ENCODE results near the gene DDX10.
"Not testable (repeated sequence)": the region's sequence is repeated elsewhere in the genome, so short reads cannot be mapped to it uniquely, and the experiment has no call there.

The DDX10 gene

GRCh38 chr11:108779147-108779546 lies 114.3 kb downstream of the DDX10 start:
- not testable (repeated sequence) for ATAC-seq

DNA sequence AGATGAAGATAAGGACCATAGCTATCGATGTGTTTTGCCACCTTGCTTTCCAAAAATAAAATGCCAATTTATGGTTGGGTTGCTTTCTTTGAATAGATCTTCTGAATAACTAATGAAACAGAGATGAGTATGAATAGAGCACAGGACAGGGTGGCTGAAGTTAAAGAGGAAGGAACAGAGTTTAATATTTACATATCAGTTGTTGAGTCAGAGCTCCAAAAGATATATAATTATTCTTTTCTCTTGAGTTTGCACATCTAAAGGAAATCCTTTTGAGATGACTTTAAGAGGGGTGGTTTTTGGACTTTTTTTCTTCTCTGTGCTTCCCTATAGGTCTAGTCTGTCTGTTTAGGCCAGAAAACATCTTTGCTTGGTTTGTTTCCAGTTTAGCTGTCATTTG lies 115.2 kb downstream of the DDX10 start:
- ATAC-seq = no peak

GRCh38 chr11:108781946-108782345 lies 117.1 kb downstream of the DDX10 start:
- ATAC-seq = no peak

GRCh38 chr11:108786281-108786990 lies 121.6 kb downstream of the DDX10 start:
- ATAC-seq = no peak

- no peak for ATAC-seq
Observed at GRCh38 chr11:108787105-108787504, 122.2 kb downstream of the DDX10 start.

DNA sequence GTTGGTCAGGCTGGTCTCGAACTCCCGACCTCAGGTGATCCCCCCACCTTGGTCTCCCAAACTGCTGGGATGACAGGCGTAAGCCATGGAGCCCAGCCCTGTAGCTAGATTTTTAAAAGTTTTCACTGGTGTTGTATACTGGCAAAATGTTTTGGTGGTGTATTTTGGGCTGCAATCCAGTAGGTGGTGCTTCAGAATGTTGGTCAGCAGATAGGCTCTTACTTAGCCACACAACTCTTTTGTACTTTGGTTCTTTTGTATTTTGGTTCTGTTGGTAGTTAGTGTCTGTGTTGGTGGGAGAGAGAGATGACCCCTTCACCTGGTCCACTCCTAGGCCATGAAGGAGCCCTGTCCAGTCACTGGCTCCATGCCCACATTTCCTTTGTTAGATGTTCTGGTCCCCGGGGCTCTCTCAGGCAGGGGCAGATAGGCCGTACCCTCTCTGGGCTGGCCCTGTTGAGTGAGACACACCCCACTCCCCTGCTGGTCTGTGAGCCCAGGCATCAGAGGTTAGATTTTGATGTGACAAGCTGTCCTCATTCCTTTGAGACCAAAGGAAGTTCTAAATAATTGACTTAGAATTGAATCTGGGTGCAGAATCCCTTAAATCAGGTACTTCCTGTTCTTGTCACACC lies 123.8 kb downstream of the DDX10 start:
- no peak for ATAC-seq

DNA sequence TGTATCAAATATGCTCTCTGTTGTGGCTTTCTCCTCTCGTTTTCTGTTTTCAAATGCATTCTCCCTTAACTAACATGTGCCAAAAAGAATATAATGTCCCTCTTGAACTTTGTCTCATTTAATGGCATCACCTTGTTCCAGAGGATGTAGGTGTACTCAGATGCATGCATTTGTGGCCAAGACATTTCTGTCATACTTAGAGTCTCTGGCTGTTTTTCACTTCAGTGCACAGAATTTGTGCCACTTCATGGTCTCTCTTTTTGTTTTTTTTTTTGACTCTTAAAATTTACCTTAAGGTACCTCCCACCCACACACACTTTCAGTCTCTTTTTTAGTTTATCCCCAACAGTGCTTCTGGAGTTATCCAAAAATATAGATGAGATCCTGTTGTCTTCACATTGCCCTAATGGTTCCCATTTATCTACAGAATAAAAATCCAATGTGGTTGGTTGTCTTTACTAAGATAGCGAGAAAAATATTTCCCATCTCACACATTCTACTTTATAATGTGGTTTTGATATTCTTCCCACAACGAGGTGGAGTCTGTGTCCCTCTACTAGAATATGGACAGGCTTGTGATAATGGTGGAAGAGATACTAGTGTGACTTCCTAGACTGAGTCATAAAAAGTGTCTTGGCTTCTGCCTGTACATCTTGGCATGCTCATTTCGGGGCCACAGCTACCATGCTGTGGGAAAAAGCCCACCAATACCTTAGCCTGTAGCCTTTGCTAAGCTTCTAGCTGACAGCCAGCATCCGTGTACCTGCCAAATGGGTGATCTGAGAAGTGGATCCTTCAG lies 125.8 kb downstream of the DDX10 start:
- ATAC-seq = peak in 1 of 2 donors; percentile 46

GRCh38 chr11:108793138-108793537 lies 128.3 kb downstream of the DDX10 start:
- no peak for ATAC-seq

DNA sequence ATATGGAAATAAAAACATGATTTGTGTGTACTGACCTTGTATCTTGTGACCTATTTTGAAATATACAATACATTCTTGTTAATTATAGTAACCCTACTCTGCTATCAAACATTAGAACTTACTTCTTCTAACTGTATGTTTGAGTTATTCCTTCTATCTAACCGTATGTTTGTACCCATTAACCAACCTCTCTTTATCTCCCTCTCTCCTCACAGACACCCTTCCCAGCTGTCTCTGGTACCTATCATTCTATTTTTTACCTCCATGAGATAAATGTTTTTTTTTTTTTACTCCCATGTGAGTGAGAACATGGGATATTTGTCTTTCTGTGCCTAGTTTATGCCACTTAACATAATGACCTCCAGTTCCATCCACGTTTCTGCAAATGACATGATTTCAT lies 128.7 kb downstream of the DDX10 start:
- ATAC-seq = no peak

GRCh38 chr11:108796551-108796950 lies 131.7 kb downstream of the DDX10 start:
- ATAC-seq = no peak

- ATAC-seq = no peak
Observed at GRCh38 chr11:108797578-108798100, 132.8 kb downstream of the DDX10 start.

- no peak for ATAC-seq
Observed at GRCh38 chr11:108802492-108802891, 137.6 kb downstream of the DDX10 start.

DNA sequence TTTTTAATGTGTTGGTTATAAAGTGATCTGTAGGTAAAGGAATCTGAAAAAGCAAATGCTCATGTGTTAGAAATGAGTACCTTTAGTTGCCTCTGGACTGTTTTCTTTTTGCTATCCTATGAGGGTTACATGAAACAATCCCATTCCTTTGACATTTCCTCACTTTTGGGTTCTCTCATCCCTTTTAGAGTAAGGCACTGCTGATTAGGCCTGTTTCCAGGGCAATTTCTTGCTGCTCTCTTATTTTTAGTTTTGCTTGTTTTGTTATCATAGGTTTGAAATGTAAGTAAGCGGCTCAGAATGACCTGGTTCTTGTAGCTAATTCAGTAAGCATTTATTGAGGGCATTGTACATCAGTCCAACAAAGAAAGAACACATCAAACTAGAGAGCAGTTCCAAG lies 138.9 kb downstream of the DDX10 start:
- no peak for ATAC-seq

DNA sequence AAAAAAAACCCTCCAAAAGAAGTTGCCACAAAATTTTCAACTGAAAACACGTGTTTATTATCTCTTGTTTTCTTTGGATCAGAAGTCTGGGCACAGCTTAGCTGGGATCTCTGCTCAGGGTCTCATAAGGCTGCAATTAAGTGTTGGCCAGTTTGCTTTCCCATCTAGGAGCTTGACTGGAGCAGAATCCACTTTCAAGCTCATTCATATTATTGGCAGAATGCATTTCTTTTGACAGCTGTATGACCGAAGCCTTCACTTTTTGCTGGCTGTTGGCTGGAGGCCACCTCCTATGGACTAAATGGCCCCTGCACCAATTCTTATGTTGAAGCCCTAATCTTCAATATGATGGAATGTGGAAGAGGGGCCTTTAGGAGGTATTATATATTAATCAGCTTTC lies 139.6 kb downstream of the DDX10 start:
- no peak for ATAC-seq

DNA sequence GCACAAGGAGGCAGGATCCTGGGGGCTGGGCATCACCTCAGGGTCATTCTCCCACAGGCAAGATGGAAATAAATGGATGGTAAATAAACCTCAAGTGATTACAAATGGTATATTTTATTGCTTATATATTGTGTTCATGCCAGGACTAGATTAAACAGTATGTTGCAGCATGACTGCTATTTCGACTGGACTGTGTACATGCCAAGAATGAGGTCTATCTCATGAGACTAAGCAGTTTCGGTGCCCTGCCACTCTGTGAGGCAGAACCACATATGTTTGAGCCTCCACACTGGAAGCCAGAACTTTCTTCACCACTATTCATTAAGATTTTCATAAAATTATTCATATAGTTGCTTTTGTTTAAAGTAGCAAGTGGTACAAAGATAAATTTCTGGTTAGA lies 140.2 kb downstream of the DDX10 start:
- ATAC-seq = no peak

- ATAC-seq = peak; percentile 13 to 48
Observed at GRCh38 chr11:108807262-108807661, 142.4 kb downstream of the DDX10 start.

DNA sequence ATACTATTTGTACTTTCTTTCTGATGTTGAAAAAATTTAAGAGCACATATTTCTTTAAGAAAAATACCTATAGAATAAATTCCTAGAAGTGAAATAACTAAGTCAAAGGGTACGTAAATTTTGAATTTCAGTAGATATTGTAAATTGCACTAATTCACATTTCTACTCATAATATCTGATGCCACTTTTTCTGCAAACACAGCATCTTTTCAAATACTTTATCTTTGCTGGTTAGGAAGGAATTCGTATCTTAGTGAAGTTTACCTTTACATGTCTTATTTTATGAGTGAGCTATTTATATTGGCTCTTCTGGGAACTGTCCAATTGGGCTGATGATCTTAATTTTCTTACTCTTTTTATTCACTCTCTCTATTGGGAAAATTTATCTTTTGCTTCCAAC lies 148.2 kb downstream of the DDX10 start:
- no peak for ATAC-seq

- no peak for ATAC-seq
Observed at GRCh38 chr11:108817976-108818375, 153.1 kb downstream of the DDX10 start.

- ATAC-seq = no peak
Observed at GRCh38 chr11:108818971-108819370, 154.1 kb downstream of the DDX10 start.

GRCh38 chr11:108819957-108820356 lies 155.1 kb downstream of the DDX10 start:
- no peak for ATAC-seq

GRCh38 chr11:108823960-108824359 lies 159.1 kb downstream of the DDX10 start:
- ATAC-seq = not testable (repeated sequence)

- ATAC-seq = no peak
Observed at GRCh38 chr11:108824545-108824944, 159.7 kb downstream of the DDX10 start.

- no peak for ATAC-seq
Observed at GRCh38 chr11:108825381-108825780, 160.5 kb downstream of the DDX10 start.

DNA sequence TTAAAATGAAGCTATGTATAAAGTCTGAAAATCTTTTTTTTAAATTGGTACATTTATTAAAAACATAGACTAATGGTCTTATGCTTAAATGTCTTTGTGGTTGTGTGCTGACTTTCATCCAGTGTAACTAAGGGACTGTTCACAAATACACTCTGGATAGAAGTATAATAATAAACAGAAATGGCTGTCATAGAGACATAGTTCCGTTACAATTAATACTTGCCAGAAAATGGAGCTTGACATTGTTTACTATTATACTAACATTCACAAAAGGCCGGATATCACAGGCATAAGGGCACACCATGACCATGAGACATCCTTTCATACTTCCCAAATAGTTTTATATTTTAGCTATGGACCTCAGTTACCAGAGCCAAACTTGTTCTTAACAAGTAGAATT lies 161.3 kb downstream of the DDX10 start:
- no peak for ATAC-seq
